CD4-positive, alpha-beta T cell treated with Interleukin-10 for 1 hour (primary cell): ENCODE results near the gene NPAT.

Source experiments
- DNase-seq: peaks from one replicate; pipeline ENCODE4 v3.0.0-alpha.2; 2020

Gene NPAT

DNA sequence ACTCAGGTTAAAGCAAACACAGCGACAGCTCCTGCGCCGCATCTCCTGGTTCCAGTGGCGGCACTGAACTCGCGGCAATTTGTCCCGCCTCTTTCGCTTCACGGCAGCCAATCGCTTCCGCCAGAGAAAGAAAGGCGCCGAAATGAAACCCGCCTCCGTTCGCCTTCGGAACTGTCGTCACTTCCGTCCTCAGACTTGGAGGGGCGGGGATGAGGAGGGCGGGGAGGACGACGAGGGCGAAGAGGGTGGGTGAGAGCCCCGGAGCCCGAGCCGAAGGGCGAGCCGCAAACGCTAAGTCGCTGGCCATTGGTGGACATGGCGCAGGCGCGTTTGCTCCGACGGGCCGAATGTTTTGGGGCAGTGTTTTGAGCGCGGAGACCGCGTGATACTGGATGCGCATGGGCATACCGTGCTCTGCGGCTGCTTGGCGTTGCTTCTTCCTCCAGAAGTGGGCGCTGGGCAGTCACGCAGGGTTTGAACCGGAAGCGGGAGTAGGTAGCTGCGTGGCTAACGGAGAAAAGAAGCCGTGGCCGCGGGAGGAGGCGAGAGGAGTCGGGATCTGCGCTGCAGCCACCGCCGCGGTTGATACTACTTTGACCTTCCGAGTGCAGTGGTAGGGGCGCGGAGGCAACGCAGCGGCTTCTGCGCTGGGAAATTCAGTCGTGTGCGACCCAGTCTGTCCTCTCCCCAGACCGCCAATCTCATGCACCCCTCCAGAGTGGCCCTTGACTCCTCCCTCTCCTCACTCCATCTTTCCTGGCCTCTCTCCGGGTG is at the start of gene NPAT, which contains the start of gene ATM:
Gene NPAT, minus strand, starts transcription at position 65 of the 774 bp plus-strand sequence. CDS start 102 bp downstream, outside the sequence.
Gene ATM, plus strand, starts transcription at position 494 of the 774 bp plus-strand sequence. CDS start 4,558 bp downstream, outside the sequence.
- peak; percentile 99 for DNase-seq

DNA sequence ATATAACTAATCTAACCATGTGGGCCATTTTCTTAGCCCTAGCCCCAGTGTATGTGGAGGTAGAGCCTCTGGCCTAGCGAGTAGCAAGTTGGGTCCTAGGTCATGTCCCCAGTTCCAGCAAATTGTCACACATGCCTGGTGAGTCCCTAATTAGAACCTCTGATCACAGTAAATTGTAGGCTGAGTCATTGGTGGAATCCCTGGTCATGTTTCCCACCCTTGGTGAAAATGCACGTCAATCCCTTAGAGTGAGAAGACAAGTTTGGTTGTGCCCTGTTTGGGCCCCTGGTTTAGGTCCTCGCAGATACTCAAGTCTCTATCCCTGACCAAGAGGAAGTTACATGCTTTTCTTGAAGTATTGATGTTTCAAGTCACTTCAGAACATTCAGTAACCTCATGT is 47.1 kb upstream of the NPAT start:
- no peak for DNase-seq

DNA sequence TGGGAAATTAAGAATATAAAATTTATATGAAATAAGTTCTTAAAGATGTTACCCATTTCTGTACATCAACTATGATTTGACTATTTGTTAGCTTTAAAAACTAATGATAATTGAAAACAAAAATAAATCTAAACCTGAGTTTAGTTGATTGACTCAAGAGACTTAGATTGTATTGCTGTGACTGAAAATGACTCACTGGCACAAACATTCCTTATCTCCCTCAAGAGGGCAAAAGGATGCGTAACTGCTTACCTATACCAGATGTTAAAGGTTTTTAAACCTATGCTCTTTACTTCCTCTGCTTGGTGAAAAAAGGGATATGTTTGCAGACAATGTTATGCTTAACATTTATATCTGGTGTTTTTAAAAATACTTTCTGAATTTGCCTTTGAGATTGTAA is 30.7 kb upstream of the NPAT start:
- DNase-seq, result no peak

DNA sequence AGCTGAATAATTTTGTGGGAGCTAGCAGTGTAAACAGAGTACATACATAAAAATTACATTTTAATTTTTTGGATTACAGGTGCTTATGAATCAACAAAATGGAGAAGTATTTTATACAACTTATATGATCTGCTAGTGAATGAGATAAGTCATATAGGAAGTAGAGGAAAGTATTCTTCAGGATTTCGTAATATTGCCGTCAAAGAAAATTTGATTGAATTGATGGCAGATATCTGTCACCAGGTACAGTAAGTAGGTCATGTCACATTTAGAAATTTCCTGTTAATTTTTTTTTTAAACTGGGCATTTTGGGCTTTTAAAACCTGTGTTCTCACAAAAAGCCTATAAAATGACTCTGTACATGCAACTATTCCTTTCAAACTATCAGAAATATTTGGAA is 24.4 kb upstream of the NPAT start:
- no peak for DNase-seq

DNA sequence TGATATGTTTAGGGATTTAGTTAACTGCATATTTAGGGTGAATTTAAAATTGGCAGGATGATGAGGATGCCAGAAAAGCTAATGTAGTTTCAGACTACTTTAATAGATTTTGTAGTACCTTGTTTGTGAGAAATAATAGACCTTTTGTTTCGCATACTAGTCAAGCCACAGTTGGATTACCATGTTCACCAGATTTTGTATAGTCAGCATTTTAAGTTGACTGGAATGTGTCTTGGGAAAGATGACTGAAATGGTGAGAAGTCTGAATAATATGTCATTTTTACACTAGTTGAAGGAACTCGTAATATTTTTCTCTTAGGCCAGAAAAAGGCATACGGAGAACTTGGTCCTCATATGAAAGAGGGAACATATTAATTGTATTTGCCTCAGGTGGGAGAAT is 23.9 kb upstream of the NPAT start:
- no peak for DNase-seq

DNA sequence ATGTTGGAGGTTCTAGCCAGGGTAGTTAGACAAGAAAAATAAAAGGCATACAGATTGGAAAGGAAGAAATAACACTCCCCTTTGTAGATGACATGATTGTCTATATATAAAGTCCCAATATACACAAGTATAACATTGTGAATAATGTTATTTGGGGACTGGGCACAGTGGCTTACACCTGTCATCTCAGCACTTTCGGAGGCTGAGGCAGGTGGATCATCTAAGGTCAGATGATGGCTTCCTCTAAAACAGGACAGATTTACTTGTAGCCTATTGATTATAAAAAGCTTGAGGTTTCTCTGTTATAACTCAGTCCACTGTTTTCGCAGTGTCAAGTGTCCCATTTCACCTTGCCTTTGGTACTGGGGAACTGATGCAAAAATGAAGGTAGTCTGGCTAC is 20.0 kb upstream of the NPAT start:
- no peak for DNase-seq

DNA sequence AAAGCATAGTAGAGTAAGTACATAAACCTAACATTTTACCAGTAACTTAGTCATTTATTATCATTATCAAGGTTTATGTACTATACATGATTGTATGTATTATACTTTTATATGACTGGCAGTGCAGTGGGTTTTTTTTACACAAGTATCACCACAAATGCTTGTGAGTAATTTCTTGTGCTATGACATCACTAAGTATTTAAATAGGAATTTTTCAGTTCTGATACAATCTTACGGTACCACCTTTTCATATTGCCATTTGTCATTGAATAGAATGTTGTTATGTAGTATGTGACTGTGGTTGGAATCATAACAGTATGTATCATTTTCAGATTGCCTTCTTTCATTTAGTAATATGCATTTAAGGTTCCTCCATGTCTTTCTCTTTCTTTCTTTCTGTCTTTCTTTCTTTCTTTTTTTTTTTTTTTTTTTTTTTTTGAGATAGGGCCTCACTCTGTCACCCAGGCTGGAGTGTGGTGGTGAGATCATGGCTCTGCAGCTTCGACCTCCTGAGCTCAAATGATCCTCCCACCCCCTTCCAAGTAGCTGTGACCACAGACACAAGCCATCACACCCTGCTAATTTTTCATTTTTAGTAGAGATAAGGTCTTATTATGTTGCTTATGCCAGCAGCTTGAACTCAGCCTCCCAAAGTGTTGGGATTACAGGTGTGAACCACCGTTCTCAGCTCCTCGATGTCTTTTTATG is 19.0 kb upstream of the NPAT start:
- DNase-seq, result peak; percentile 57

DNA sequence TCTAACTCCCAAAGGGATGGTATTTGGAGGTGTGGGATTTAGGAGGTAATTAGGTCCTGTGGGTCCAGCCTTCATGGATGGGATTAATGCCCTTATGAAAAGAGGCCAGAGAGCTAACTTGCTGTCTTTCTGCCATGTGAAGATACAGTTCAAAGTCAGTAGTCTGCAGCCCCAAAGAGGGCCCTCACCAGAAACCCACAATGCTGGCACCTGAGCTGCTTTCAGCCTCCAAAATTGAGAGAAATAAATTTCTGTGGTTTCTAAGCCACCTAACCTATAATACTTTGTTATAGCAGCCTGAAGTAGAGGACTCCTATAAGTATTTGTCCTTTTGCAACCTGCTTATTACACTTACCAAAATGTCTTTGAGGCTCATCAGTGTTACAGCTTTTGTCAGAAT is 16.6 kb upstream of the NPAT start:
- DNase-seq, result peak; percentile 49

DNA sequence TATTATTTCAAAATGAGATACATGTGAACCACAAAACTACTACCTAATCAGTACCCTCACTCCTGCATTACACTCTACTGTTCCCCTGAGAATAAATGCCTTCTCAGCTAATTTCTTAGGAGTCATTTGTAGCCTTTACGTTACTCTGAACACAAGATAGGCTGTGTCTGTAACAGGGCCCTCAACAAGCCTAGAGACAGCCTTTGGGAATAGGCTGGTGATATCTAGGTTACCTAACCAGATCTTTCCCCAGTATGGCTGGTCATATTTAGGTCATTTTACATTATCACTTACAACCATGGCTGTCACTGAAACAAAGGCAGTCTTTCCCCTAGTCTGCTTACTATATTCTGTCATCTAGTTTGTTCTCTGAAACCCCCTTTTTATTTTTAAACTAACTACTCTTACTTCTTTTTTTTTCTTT is 14.6 kb upstream of the NPAT start:
- peak; percentile 54 for DNase-seq

DNA sequence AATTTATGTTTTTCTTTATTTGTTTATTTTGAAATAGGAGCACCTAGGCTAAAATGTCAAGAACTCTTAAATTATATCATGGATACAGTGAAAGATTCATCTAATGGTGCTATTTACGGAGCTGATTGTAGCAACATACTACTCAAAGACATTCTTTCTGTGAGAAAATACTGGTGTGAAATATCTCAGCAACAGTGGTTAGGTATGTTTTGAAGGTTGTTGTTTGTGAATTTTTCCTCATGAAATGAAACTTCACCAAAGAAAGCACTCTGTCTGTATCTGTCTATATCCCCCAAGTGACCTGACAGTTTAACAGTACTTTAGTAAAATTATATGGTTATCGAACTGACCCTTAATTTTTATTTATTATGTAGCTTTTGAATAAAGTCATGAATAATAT is 13.2 kb upstream of the NPAT start:
- no peak for DNase-seq

DNA sequence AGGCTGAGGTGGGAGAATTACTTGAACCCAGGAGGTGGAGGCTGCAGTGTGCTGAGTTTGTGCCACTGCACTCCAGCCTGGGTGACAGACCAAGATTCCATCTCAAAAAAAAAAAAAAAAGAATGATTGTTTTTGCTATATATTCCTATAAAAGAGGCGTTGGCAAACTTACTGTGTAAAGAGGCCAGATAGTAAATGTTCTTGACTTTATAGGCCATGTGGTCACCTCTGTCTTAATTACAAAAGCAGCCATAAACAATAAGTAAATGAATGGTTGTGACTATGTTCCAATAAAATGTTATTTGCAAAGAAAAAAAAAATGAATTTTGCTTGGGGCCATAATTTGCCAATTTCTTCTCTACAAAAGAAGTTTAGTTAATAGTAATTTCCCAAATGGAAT is 12.8 kb upstream of the NPAT start:
- DNase-seq, result no peak

DNA sequence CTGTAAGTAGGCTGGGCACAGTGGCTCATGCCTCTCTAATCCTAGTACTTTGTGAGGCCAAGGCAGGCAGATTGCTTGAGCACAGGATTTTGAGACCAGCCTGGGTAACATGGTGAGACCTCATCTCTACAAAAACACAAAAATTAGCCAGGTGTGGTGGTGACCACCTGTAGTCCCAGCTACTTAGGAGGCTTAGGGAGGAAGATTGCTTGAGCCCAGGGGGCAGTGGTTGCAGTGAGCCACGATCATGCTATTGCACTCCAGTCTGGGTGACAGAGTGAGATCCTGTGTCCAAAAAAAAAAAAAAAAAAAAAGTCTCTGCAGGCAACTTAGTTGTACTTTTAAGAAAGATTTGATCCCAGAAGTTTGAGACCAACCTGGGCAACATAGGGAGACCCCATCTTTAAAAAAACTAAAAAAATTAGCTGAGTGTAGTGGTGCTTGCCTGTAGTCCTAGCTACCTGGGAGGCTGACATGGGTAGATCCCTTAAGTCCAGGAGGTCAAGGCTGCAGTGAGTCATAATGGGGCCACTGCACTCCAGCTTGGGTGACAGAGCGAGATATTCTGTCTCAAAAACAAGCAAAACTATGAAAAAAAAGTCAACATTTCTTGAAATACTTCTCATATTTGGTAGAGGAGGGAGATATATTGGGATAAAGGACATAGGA is 11.0 kb upstream of the NPAT start:
- DNase-seq, result no peak

DNA sequence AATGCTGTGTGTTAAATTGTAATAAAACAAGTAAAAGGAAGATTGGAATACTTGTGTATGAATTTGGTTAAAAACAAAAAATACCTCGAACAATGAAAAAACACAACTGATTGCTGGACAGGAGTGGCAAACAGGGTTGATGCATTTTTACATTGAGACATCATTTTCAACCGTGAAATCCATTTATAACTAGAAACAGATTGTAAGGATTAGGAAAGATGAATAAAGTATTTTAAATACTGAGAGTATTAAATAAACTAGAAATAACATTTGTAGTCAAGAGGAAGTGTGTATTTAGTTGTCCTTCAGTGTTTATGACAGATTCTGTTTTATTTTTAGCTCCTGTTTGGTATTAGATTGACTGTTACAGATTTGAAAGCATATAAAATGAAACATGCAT is 5.8 kb upstream of the NPAT start:
- no peak for DNase-seq

DNA sequence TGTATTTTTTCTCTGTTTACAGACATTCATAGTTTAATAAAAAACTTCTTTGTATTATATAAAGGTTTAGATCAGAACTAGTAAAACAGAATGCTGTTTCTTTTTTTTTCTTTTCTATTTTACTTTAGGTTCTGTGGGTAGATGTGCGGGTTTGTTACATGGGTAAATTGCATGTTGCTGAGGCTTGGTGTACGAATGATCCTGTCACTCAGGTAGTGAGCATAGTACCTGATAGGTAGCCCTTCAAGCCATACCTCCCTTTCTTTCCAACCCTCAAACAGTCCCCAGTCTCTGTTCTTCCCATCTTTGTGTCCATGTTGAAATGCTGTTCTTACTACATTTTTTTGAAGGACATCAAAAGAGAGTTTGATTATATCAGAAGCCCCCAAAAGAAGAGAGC is 3.6 kb upstream of the NPAT start:
- DNase-seq, result no peak

DNA sequence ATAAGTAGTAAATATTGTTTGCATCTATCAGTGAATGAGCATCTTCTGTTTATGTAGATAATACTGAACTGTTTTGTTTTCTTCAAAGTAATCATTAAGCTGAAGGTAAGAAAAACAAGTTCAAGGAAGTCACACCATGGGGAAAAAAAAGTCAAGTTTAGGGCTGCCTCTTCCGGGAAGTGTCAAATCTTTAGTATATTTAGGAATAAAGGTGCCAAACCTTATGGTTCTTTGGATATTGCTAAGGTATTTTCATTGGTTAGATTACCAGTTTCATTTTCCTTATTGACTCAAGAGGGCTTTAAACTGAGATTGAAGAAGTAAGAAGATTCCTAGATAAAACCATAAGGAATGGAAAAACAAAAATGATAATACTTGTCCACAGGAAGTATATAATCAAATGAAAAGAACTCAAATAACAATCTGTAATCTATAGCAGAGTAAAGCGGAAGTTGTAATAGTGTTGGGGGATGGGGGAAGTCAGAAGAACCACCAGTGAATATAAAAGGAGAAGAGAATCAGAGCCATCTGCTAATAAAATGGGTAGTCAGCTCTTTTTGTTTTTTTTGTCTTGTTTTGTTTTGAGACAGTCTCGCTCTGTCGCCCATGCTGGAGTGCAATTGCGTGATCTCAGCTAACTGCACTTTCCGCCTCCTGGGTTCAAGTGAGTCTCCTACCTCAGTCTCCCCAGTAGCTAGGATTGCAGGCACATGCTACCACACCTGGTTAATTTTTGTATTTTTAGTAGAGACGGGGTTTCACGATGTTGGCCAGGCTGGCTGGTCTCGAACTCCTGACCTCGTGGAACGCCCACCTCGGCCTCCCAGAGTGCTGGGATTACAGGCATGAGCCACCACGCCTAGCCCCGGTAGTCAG is 2.7 kb upstream of the NPAT start:
- DNase-seq, result peak; percentile 82

DNA sequence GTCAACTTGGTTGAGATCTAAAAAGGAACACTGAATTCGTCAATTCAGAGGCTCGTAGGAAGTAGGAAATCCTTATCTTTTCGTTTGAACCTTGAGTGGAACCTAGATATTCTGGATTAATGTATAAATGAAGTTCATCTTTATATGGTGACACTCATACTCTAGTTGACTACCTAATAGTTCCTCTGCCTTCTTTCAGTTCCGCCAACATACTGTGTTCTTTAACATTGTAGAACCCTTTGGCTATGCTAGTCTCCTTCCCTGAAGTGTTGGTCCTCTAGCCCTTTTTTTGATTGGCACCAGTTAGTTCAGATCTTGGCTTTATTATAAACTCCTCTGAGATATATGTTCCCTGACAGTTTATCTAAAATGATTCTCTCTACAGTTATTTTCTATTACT is 1.9 kb upstream of the NPAT start:
- DNase-seq, result no peak

DNA sequence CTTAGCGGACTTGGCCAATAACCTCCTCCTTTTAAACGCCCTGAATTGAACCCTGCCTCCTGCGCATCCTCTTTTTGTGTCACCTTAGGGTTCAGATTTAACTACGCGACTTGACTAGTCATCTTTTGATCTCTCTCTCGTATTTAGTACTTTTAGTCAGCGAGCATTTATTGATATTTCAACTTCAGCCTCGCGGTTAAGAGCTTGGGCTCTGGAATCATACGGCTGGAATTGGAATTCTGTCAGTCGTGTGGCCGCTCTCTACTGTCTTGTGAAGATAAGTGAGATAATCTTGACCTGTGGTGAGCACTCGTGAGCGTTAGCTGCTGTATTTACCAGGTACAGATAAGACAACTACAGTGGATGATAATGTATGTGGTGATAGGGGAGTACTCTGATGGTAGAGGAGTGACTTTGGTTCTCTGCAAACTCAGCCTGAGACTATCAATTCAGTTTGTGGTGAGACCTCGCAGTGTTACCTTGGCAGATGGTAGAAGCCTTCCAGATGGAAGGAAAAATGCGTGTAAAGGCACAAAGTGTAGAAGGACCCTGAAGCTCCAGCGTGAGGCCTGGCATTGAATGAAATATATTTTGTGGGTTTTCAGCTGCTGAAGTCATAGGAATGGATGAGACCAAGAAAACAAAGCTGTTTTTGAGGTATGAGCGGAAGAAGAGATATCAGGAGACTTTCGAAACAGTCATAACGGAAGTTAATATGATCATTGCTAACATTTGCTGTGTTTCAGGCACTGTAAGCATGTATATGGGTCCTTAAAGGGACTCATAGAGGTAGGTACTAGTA is 1.1 kb upstream of the NPAT start:
- DNase-seq, result peak; percentile 65

DNA sequence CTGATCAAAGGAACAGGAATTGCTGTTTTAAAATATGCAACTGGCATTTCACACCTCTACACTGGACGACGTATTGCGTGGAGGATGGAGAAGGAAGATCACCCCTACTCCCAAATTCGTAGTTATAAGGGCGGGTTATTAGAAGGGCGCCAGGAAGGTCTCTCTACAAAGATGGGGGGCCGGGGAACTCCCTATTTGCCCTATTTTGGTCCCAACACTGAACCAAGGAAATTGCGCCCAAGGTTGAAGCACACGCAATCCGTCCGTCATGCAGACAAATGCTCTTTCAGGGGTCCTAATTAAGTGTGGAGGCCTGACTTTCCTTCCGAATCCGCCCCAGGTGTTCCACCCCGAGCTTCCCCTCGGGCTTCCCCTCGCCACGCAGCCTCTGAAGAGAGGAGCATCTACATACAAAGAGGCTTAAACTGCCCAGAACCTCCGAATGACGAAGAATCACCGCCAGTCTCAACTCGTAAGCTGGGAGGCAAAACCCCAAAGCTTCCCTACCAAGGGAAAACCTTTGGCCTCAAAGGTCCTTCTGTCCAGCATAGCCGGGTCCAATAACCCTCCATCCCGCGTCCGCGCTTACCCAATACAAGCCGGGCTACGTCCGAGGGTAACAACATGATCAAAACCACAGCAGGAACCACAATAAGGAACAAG is 396 bp downstream of the NPAT start:
- peak; percentile 59 for DNase-seq

DNA sequence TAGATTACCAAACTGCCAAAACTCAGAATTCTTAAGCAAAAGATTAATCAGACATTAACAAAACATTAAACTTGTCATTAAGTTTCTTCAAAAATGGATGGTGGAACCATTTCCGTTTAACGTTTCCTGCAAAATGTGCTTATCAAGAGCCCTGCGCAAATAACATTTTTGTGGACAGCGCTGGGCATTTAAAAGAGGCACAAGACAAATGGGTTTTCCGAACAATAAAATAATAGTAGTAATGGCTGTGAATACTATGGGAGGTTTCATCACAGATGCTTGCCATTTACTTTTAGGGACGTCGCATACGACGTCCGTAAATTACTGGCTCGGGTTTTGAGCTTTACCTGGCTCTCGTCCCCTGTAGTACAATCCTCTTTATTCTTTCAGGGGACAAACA is 1.1 kb downstream of the NPAT start:
- DNase-seq, result peak; percentile 27

DNA sequence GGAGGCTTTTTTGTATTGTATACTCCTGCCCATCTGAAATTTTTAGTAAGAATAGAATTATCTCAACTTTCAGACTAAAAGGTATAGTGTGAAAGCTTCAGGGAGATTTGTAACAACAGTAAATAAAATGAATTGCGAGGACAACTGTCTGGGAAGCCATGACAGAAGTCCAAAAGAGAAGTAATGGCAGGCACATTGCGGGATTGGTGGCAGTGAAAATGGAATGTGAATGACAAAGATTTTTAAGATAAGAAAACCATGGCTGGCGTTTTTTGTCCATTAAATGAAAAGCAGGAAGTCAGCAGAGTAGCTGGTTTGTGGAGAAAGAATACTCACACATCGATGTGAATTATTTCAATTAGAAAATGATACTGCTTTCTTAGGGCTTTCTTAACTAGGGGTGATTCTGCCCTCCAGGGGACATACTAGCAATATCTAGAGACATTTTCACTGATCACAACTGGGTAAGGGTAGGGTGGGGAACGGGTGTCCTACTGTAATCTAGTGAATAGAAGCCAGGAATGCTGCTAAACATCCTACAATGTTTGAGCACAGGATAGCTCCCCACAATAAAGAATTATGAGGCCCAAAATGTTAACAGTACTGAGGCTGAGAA is 1.6 kb downstream of the NPAT start:
- peak; percentile 23 for DNase-seq
